ENCODE results near the gene ANTXR2.
A peak's percentile ranks its signal among the peaks of the same experiment; 100 is the strongest.

ANTXR2 gene

DNA sequence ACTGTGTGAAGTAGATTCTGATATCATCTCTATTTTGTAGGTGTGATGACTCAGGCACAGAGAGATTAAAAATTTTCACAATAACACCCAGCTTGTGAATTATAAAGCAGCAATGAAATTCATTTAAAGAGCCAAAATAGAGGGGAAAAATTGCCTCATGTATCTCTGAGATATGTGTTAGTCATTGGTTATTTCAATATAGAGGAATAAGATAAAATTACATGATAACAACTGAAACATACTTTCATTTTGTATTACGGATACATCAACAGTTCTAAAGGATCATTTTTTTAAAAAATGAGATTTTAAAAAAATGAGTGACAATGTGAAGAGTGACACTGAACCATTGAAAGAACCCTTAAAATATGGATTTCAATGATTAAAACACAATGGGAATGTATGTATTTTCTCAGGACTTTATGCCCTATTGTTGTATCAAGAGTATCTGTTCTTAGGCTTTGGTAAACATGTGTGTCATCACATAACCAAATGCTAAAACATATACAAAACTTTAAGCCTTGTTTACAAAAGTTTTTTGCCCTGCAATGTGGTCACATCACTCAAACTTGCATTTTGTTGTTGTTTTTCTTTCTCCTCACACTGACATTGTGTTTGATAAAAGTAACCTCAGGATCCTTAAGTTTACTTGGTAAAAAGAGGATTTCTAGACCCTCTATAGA is 221.3 kb downstream of the ANTXR2 start:
- H3K4me3 ChIP-seq (replicated peaks in 1 of 2; ENCODE audit: low read depth in 2 of 2, low read length in 2 of 2): no peak overlapping the region
- DNase-seq (ENCODE audit: low read depth in 2 of 2): peak; percentile 42 to 46
- TF ChIP-seq, protein P1, sequence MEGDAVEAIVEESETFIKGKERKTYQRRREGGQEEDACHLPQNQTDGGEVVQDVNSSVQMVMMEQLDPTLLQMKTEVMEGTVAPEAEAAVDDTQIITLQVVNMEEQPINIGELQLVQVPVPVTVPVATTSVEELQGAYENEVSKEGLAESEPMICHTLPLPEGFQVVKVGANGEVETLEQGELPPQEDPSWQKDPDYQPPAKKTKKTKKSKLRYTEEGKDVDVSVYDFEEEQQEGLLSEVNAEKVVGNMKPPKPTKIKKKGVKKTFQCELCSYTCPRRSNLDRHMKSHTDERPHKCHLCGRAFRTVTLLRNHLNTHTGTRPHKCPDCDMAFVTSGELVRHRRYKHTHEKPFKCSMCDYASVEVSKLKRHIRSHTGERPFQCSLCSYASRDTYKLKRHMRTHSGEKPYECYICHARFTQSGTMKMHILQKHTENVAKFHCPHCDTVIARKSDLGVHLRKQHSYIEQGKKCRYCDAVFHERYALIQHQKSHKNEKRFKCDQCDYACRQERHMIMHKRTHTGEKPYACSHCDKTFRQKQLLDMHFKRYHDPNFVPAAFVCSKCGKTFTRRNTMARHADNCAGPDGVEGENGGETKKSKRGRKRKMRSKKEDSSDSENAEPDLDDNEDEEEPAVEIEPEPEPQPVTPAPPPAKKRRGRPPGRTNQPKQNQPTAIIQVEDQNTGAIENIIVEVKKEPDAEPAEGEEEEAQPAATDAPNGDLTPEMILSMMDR (IDR thresholded peaks at IDR 0.05; ENCODE audit: low read depth, low read length): no peak

All from cardiac fibroblast (primary cell).